GOT3 (cell line): ENCODE results near the gene ACTRT2.

Experiments used
- DNase-seq: peaks from one replicate; lab custom pipeline; 2025; ENCODE audit warnings: mixed read lengths; lab: John Stamatoyannopoulos, UW

Gene ACTRT2

GRCh38 chr1:2983706-2984398 is 37.4 kb upstream of the ACTRT2 start:
- no peak for DNase-seq

- no peak for DNase-seq
Measured at GRCh38 chr1:2984399-2985061, 36.7 kb upstream of the ACTRT2 start.

- no peak for DNase-seq
Measured at GRCh38 chr1:2985067-2985561, 36.2 kb upstream of the ACTRT2 start.

- no peak for DNase-seq
Measured at GRCh38 chr1:2985694-2986548, 35.3 kb upstream of the ACTRT2 start.

- no peak for DNase-seq
Measured at GRCh38 chr1:2986549-2987305, 34.5 kb upstream of the ACTRT2 start.

GRCh38 chr1:2987773-2988172 is 33.5 kb upstream of the ACTRT2 start:
- no peak for DNase-seq

- DNase-seq: no peak
Measured at GRCh38 chr1:2988256-2988655, 33.0 kb upstream of the ACTRT2 start.

- DNase-seq: no peak
Measured at GRCh38 chr1:2989185-2989584, 32.1 kb upstream of the ACTRT2 start.

GRCh38 chr1:2989976-2990375 is 31.3 kb upstream of the ACTRT2 start:
- DNase-seq: no peak

GRCh38 chr1:2990376-2991115 is 30.7 kb upstream of the ACTRT2 start:
- DNase-seq: no peak

- no peak for DNase-seq
Measured at GRCh38 chr1:2991753-2992495, 29.3 kb upstream of the ACTRT2 start.

GRCh38 chr1:2998503-2999100 is 22.7 kb upstream of the ACTRT2 start:
- DNase-seq: no peak

GRCh38 chr1:2999138-2999537 is 22.1 kb upstream of the ACTRT2 start:
- DNase-seq: no peak

GRCh38 chr1:2999571-2999970 is 21.7 kb upstream of the ACTRT2 start:
- no peak for DNase-seq

- DNase-seq: no peak
Measured at GRCh38 chr1:3000214-3000613, 21.1 kb upstream of the ACTRT2 start.

GRCh38 chr1:3000671-3001470 is 20.4 kb upstream of the ACTRT2 start:
- no peak for DNase-seq

GRCh38 chr1:3001471-3002348 is 19.6 kb upstream of the ACTRT2 start:
- DNase-seq: no peak

GRCh38 chr1:3002349-3003038 is 18.8 kb upstream of the ACTRT2 start:
- no peak for DNase-seq
